BJ (cell line): ENCODE data around the gene UST. TPM values are rescaled to one million over a fixed set of nuclear protein-coding genes. Genes with fewer than 3 reads are reported as not detected.

Experiments used
- CTCF ChIA-PET: fragments of 350-600 bp; formaldehyde crosslinking; extraction: SDS; loops from one replicate; lab custom pipeline; 2021; ENCODE audit warnings: antibody characterized with exemption, inconsistent platforms; lab: Yijun Ruan, JAX
- POLR2A ChIA-PET: fragments of 300-600 bp; sonication (Branson Sonifier 250); formaldehyde crosslinking; extraction: SDS; loops from one replicate; lab custom pipeline; 2021; ENCODE audit warnings: antibody characterized with exemption; lab: Charles Lee
- DNase-seq: peaks from one replicate; pipeline ENCODE4 v3.0.0-alpha.2; 2011; ENCODE audit warnings: low read depth
- H3K27me3 ChIP-seq: 2 replicates; pipeline ENCODE4 v1.6.0; 2011; ENCODE audit warnings: low read length; ENCODE audit not compliant: control insufficient read depth, insufficient read depth
- H3K36me3 ChIP-seq: 2 replicates; pipeline ENCODE4 v1.5.1; 2011; ENCODE audit warnings: low read length; ENCODE audit not compliant: control insufficient read depth, insufficient read depth
- H3K4me3 ChIP-seq: 2 replicates; pipeline ENCODE4 v1.5.1; 2011; ENCODE audit warnings: low read depth, mild to moderate bottlenecking, control low read depth, low read length
- CTCF ChIP-seq: IDR thresholded peaks from 2 replicates; pipeline ENCODE4 v1.5.1; 2011; ENCODE audit warnings: low read depth, mild to moderate bottlenecking, control low read depth, inconsistent platforms, low read length, moderate library complexity; ENCODE audit not compliant: insufficient read depth
- polyA plus RNA-seq: library from polyadenylated mRNA; depleted of rRNA; stranded (reverse); fragments of >200 nt; gene quantifications from 2 replicates; pipeline ENCODE4 v1.2.3, GENCODE V29; 2011

UST gene
- polyA plus RNA-seq, 1 experiment, result 6.8 TPM

GRCh38 chr6:149031201-149031858 is 284.5 kb downstream of the UST start:
- no peak for DNase-seq
- H3K4me3 ChIP-seq, result no peak overlapping the region
- no peaks in the 10 kb centered on the region for H3K27me3 ChIP-seq
- no peaks in the 10 kb centered on the region for H3K36me3 ChIP-seq
- POLR2A ChIA-PET, result interaction anchor here (0.6 to 0.7 kb wide), 3 partner anchors 331 to 652 kb away, joined by 3 to 5 read pairs (median 4); no protein-coding TSS in a partner anchor
- CTCF ChIA-PET, result interaction anchor here (0.6 to 3.5 kb wide), 8 partner anchors 49 to 486 kb away, joined by 3 to 40 read pairs (median 6); no protein-coding TSS in a partner anchor
- no peak for TF ChIP-seq CTCF

DNA sequence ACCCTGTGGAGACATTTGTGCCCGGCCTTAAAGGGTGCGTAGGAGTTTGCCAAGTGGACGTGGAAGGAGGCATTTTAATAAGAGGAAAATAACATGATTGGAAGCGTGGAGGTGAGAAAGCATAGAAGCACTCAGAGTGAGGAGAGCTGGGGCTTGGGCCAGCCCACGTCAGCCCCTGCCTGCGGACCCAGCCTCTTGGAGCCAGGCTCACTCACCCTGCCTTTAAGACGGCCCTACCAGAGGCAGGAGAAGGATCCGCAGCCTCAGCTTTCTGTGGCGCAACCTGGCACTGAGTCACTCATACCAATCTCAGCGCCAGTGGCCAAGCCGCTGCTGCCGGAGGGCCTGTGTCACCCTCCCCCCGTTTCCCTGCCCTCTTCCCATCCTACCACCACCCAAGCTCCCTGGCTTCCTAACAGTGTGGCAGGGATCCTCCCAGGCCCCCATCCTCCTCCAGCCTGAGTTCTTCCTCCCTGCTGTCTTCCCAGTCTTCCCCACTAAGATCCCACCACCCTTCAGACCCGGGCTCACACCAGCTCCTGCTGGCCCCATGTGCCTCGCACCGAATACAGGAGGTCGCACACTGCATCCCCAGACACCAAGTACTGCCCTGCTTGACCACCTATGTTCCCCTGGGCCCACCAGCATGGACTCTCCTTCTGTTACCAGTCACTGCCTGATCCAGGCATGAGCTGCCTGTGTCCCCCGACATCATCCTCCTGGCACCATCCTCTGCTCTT is 285.2 kb downstream of the UST start:
- DNase-seq, result no peak
- POLR2A ChIA-PET, result interaction anchor here (0.6 to 0.7 kb wide), 2 partner anchors 402 to 653 kb away, joined by 3 to 4 read pairs; no protein-coding TSS in a partner anchor
- Histone ChIP-seq H3K27me3 (no peaks in the 10 kb centered on the region), H3K4me3 (no peak overlapping the region), H3K36me3 (no peaks in the 10 kb centered on the region)
- TF ChIP-seq CTCF, result no peak
- CTCF ChIA-PET, result interaction anchor here (1.1 to 3.5 kb wide), 10 partner anchors 14 to 485 kb away, joined by 3 to 40 read pairs (median 6); no protein-coding TSS in a partner anchor

DNA sequence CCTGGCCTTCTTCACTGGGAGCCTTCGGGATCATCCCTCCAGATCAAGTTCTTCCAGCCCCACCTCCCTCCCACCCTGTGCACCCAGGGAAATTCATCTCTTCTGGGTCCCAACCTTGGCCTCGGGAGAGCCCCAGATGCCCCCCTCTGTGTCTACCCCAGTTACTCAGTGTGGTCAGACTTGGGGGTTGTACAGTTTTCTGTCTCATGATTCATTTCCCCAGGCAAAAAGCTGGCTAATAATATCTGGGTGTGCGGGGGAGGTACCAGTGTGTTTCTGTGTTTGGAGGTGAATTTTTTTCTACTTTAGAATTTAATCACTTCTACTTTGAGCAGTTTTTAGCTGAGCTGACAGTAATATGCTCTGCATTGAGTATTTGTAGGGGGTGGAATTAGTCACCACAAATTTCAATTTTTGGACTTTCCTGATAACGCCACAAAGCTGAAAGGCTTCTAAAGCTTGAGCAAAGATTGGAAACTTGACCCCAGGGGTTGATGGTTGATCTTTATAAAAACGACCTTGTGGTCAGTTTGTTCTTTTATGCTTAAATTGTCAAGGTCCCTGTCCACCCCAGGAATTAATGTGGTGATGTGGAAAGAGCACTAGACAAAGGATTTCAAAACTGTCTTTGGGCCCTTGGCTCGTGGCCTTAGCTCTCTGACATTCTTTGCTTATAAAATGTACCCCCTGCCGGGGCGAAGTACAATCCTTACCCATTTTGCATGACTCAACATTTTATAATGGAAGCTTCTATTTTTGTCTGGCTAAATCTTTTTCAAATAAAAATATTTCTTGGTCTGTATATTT is 286.0 kb downstream of the UST start:
- Histone ChIP-seq H3K27me3 (no peaks in the 10 kb centered on the region), H3K36me3 (no peaks in the 10 kb centered on the region), H3K4me3 (no peak overlapping the region)
- CTCF ChIA-PET, result interaction anchor here (0.7 to 3.5 kb wide), 11 partner anchors 13 to 485 kb away, joined by 3 to 40 read pairs (median 5); no protein-coding TSS in a partner anchor
- POLR2A ChIA-PET, result interaction anchor here (0.6 to 1.1 kb wide), 3 partner anchors 309 to 815 kb away, joined by 3 read pairs; no protein-coding TSS in a partner anchor
- peak; percentile 64 for DNase-seq
- TF ChIP-seq CTCF, result no peak

GRCh38 chr6:149033454-149033853 is 286.6 kb downstream of the UST start:
- POLR2A ChIA-PET, result interaction anchor here (0.6 to 1.1 kb wide), 3 partner anchors 310 to 814 kb away, joined by 3 read pairs; no protein-coding TSS in a partner anchor

More at GRCh38 chr6:149033454-149033853, 286.6 kb downstream of the UST start:
- Histone ChIP-seq H3K4me3 (no peak overlapping the region), H3K27me3 (no peaks in the 10 kb centered on the region), H3K36me3 (no peaks in the 10 kb centered on the region)
- DNase-seq, result no peak
- TF ChIP-seq CTCF, result no peak
- CTCF ChIA-PET, result interaction anchor here (0.7 to 3.5 kb wide), 8 partner anchors 12 to 484 kb away, joined by 4 to 40 read pairs (median 6); no protein-coding TSS in a partner anchor
